Measurements from ENCODE around the gene BST1. TPM values are rescaled to one million over a fixed set of nuclear protein-coding genes. Genes with fewer than 3 reads are reported as not detected.

The BST1 gene
- polyA plus RNA-seq, 3 donors, result 140 to 297 (median 266) TPM

DNA sequence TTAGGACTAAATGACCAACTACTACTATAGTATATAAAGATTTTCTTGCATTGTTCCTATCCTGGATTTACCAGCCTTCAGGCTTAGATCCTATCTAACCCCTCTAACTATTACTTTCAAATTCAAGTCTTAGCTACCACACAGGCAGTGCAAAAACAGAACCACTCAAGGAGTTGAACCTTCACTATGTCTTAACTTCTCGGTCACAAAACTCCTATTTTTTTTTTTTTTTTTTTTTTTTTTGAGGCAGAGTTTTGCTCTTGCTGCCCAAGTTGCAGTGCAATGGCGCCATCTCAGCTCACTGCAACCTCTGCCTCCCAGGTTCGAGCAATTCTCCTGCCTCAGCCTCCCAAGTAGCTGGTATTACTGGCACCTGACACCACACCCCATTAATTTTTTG, 27.5 kb upstream of the BST1 start:
- no peaks in the 10 kb centered on the region for H4K20me1 ChIP-seq (ENCODE audit: insufficient read depth, low read length)
- H3K36me3 ChIP-seq (replicated peaks in 1 of 2; ENCODE audit: control insufficient read depth in 1 of 2, insufficient read depth in 2 of 2, low read length in 2 of 2), result no peaks in the 10 kb centered on the region
- H3K9ac ChIP-seq (ENCODE audit: insufficient read depth, low read length, poor library complexity, severe bottlenecking), result no peak overlapping the region
- H2AFZ ChIP-seq (ENCODE audit: insufficient read depth, low read depth, low read length, poor library complexity, severe bottlenecking), result no peak overlapping the region
- WGBS (ENCODE audit: insufficient coverage), result 0% methylated on average over 1 of the region's 3 CpGs
- peak overlapping the region in 1 of 3 experiments; percentile 43 for H3K4me3 ChIP-seq (replicated peaks in 1 of 3; ENCODE audit: low read depth in 2 of 3, low read length in 3 of 3)
- peak overlapping the region; percentile 53 for H3K4me2 ChIP-seq (replicated peaks; ENCODE audit: extremely low read depth, low read length, poor library complexity, severe bottlenecking)
- Mint-ChIP-seq H3K4me3 (peak overlapping the region; percentile 31 to 41), H3K4me1 (peaks cover 68% of the 10 kb centered on the region), H3K36me3 (peaks cover 4 to 9% of the 10 kb centered on the region in 2 donors), H3K9me3 (peaks cover 0 to 5% (median 0%) of the 10 kb centered on the region in 7 donors), H3K27me3 (ENCODE audit: low read depth in 3 of 3) (no peaks in the 10 kb centered on the region), H3K27ac (peak overlapping the region; percentile 84 to 92 (median 88))
- peak in 2 of 3 donors; percentile 35 to 55 for DNase-seq
- TF ChIP-seq, protein P1, sequence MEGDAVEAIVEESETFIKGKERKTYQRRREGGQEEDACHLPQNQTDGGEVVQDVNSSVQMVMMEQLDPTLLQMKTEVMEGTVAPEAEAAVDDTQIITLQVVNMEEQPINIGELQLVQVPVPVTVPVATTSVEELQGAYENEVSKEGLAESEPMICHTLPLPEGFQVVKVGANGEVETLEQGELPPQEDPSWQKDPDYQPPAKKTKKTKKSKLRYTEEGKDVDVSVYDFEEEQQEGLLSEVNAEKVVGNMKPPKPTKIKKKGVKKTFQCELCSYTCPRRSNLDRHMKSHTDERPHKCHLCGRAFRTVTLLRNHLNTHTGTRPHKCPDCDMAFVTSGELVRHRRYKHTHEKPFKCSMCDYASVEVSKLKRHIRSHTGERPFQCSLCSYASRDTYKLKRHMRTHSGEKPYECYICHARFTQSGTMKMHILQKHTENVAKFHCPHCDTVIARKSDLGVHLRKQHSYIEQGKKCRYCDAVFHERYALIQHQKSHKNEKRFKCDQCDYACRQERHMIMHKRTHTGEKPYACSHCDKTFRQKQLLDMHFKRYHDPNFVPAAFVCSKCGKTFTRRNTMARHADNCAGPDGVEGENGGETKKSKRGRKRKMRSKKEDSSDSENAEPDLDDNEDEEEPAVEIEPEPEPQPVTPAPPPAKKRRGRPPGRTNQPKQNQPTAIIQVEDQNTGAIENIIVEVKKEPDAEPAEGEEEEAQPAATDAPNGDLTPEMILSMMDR (IDR thresholded peaks at IDR 0.05), result peak; percentile 17
- H3K27ac ChIP-seq (ENCODE audit: low read depth in 1 of 2, low read length in 2 of 2), result peak overlapping the region; percentile 61 to 77
- no peaks in the 10 kb centered on the region for H3K9me3 ChIP-seq (replicated peaks in 1 of 2; ENCODE audit: control insufficient read depth in 1 of 2, insufficient read depth in 1 of 2, low read length in 2 of 2)
- intact Hi-C loops (cut with micrococcal nuclease), result no loop called here
- H3K4me1 ChIP-seq (ENCODE audit: control insufficient read depth in 1 of 2, insufficient read depth in 2 of 2, low read length in 2 of 2), result peaks cover 62 to 80% of the 10 kb centered on the region in 2 donors
- peaks cover 100% of the 10 kb centered on the region for H3K79me2 ChIP-seq (ENCODE audit: insufficient read depth, low read length)
- no peaks in the 10 kb centered on the region for H3K27me3 ChIP-seq (ENCODE audit: control insufficient read depth in 2 of 2, insufficient read depth in 2 of 2, low read length in 2 of 2)

DNA sequence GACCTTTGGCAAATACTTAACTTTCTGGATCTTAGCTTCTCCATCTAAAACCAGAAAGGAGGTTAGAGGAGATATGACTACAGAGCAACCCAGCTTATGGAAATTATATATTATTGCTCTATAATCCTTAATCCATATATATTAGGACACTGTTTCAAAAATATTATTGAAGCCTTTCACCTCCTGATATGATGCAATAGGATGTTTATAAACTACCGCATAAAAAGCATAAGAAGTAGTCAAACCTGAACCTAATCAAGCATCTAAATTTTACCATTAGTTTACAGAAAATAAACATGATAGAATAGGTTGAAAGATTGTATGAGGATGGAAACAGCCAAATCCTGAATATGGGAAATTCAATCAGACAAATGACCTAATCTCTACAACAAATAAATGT, 26.8 kb upstream of the BST1 start:
- H3K4me3 ChIP-seq (replicated peaks in 1 of 3; ENCODE audit: low read depth in 2 of 3, low read length in 3 of 3), result peak overlapping the region in 1 of 3 experiments; percentile 43
- no peak overlapping the region for H3K9ac ChIP-seq (ENCODE audit: insufficient read depth, low read length, poor library complexity, severe bottlenecking)
- H3K9me3 ChIP-seq (replicated peaks in 1 of 2; ENCODE audit: control insufficient read depth in 1 of 2, insufficient read depth in 1 of 2, low read length in 2 of 2), result no peaks in the 10 kb centered on the region
- no peaks in the 10 kb centered on the region for H3K36me3 ChIP-seq (replicated peaks in 1 of 2; ENCODE audit: control insufficient read depth in 1 of 2, insufficient read depth in 2 of 2, low read length in 2 of 2)
- DNase-seq, result no peak
- intact Hi-C loops (cut with micrococcal nuclease), result no loop called here
- H2AFZ ChIP-seq (ENCODE audit: insufficient read depth, low read depth, low read length, poor library complexity, severe bottlenecking), result no peak overlapping the region
- Mint-ChIP-seq H3K27ac (peak overlapping the region; percentile 84 to 92 (median 88)), H3K4me3 (peak overlapping the region in 1 of 2 donors; percentile 41), H3K9me3 (peaks cover 0 to 5% (median 0%) of the 10 kb centered on the region in 7 donors), H3K27me3 (ENCODE audit: low read depth in 3 of 3) (no peaks in the 10 kb centered on the region), H3K4me1 (peaks cover 67% of the 10 kb centered on the region), H3K36me3 (peaks cover 4 to 9% of the 10 kb centered on the region in 2 donors)
- WGBS (ENCODE audit: insufficient coverage), result no CpG with 5 or more reads among the region's 1 CpG
- peaks cover 64 to 83% of the 10 kb centered on the region in 2 donors for H3K4me1 ChIP-seq (ENCODE audit: control insufficient read depth in 1 of 2, insufficient read depth in 2 of 2, low read length in 2 of 2)
- TF ChIP-seq, protein P1 (IDR thresholded peaks at IDR 0.05), result no peak
- H4K20me1 ChIP-seq (ENCODE audit: insufficient read depth, low read length), result no peaks in the 10 kb centered on the region
- H3K27ac ChIP-seq (ENCODE audit: low read depth in 1 of 2, low read length in 2 of 2), result peak overlapping the region in 1 of 2 donors; percentile 77
- peak overlapping the region; percentile 53 for H3K4me2 ChIP-seq (replicated peaks; ENCODE audit: extremely low read depth, low read length, poor library complexity, severe bottlenecking)
- peaks cover 100% of the 10 kb centered on the region for H3K79me2 ChIP-seq (ENCODE audit: insufficient read depth, low read length)
- no peaks in the 10 kb centered on the region for H3K27me3 ChIP-seq (ENCODE audit: control insufficient read depth in 2 of 2, insufficient read depth in 2 of 2, low read length in 2 of 2)
